GM21717 (cell line): ENCODE data around the gene KCTD8.
"Not testable (repeated sequence)": the region's sequence is repeated elsewhere in the genome, so short reads cannot be mapped to it uniquely, and the experiment has no call there.

ENCODE experiments used
- ATAC-seq: cut with Tn5 transposase; IDR thresholded peaks from one replicate; pipeline ENCODE4 v1.9.1; 2021; ENCODE audit warnings: mild to moderate bottlenecking, moderate library complexity; ENCODE audit not compliant: unreplicated experiment

KCTD8 gene

DNA sequence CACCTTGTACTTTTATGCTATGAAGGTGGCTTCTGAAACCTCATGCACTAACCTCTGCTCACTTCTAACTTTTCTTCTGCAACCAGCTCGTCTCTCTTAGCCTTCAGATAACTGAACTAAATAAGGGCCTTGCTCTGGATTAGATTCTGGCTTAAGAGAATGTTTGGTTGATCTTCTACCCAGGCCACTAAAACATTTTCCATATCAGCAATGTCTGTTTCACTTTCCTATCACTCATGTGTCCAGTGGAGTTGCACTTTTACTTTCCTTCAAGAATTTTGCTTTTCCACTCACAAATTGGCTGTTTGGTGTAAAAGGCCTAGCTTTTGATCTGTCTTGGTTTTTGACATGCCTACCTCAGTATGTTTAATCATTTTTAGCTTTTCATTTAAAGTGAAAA is 105.8 kb downstream of the KCTD8 start:
- no peak for ATAC-seq

DNA sequence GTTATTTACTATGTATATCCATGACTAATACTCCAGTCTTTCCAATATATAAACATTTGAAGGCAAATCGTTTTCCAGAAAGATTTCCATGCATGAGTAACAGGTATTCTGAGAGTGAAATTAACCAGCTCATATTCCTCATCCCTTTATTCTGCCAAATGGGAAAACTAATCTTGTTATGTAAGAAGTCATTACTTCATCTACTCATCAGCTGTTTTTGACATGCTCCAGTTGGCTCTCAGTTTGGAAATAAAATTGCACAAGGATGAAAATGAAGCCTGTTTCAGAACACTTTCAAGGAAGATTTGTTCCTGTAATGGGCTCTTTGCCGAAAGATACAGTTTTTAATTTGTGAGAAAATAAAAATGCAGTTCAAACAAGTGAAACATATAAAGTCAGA is 121.9 kb downstream of the KCTD8 start:
- ATAC-seq = no peak

GRCh38 chr4:44320833-44321232 is 127.8 kb downstream of the KCTD8 start:
- ATAC-seq = no peak

DNA sequence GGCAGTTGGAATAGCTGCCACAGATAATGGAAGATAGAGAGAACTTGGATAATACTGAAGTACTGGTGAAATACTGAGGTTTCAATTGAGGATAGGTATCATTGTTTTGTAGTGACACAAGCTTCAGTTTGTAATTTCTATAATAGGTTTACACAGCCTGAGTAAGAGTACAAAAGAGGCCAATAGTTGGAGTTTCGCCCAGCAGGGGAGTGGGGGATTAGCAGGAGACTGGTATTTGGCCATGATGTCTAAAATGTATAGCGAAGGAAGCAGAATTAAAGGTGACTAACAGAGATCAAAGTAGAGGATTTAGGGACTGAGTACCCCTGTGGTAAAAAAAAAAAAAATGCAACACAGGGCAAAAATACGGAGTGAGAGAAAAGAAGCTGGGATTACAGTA is 129.5 kb downstream of the KCTD8 start:
- ATAC-seq = no peak

DNA sequence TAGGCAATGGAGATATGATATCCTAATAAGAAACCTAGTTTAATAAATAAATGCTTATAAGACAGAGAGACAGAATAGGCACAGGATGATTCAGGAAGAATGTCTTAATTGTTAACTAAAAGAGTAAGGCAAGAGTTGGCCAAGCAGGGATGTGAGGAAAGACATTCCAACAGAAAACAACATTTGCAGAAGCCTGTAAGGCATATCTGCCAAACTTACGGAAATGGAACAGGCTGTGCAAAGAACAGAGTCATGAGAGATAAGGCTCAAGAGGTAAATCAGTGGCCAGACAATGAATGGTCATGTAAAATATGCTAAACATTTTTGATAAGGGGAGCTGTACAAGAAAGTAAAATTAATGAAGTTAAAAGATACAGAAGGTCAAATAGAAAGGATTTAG is 134.9 kb downstream of the KCTD8 start:
- no peak for ATAC-seq

DNA sequence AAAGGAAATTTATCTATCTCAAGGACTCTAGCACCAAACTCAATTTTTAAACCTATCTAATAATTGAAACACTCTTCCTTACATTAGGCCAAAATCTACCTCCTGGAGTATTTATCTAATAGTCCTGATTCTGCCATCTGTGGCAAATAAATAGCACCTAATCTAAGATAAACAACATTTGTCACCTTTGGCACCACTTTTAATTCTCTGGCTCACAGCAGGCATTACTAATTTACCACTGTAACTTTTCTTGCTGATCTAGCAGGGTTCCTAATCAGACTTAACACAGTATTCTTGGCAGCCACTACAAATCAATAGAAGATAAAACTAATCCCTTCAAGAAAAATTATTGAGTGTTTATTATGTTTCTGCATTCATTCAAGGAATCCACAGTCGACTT is 161.1 kb downstream of the KCTD8 start:
- ATAC-seq = no peak

DNA sequence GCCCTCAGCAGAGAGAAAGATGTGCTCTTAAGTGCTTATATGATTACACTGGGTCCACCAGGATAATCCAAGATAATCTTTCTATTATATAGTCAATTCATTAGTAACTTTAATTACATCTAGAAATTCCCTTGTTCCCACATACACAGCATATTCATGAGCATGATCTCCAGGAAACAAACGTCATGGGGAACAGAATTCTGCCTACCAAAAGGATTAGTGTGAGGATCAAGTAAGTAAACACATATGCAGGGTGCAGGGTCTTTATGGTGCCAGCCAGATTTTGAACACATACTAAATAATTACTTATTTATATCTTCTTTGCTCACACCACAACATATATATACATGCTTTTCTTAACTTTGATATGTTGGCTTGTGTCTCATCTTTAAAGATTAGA is 169.1 kb downstream of the KCTD8 start:
- ATAC-seq = no peak

GRCh38 chr4:44279066-44279465 is 169.5 kb downstream of the KCTD8 start:
- no peak for ATAC-seq

GRCh38 chr4:44257461-44257860 is 191.1 kb downstream of the KCTD8 start:
- ATAC-seq = no peak

DNA sequence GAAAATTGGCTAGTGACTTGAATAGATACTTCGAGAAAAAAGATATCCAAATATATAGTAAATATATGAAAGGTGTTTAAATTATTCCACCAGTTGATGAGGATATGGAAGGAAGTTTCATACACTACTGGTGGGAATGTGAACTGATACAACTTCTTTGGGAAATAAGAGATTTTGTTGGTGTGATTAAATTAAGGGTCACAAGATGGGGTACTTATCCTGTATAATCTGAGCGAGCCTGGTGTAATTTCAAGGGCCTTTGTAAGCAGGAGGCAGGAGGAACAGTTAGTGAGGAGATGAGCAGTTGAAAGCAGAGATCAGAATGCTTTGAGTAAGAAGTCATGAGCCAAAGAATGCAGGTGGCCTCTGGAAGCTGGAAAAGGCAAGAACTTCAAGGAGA is 192.2 kb downstream of the KCTD8 start:
- no peak for ATAC-seq

GRCh38 chr4:44237643-44238042 is 211.0 kb downstream of the KCTD8 start:
- ATAC-seq = no peak

DNA sequence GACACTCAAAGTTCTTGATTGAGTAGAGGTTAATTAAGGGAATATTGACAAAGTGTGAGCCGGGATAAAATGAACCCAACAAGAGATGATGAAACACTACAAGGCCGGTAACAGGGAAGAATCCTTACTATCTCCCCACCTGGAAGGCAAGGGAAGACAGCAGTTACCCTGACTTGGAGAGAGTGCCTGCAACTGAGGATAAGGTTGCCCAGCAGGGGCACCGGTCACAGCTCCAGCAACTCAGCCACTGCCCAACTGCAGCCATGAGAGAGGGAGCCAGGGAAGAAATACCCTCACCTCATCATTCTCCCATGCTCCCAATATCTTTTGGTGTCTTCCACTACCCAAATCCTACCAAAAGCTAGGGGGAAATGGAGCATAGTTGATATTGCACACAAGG is 212.7 kb downstream of the KCTD8 start:
- ATAC-seq = no peak

- no peak for ATAC-seq
Observed at GRCh38 chr4:44232262-44232661, 216.3 kb downstream of the KCTD8 start.

DNA sequence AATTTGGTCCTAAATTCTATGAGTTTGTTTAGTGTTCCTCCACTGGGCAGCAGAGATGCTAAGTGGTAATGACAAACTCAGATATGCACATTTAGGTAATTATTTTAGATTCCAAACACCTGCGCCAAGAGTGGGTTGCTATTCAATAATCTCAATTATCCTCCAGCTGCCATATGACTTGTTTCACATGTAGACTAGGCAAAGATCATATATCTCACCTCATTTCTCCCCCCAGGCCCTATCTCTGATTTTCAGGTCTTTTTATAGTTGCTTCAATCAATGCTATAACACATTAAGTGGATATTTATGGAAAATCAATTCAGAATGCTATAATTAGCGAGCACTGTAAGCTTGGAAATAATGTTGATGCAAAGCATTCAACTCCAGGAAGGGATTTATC is 217.6 kb downstream of the KCTD8 start:
- ATAC-seq = no peak

DNA sequence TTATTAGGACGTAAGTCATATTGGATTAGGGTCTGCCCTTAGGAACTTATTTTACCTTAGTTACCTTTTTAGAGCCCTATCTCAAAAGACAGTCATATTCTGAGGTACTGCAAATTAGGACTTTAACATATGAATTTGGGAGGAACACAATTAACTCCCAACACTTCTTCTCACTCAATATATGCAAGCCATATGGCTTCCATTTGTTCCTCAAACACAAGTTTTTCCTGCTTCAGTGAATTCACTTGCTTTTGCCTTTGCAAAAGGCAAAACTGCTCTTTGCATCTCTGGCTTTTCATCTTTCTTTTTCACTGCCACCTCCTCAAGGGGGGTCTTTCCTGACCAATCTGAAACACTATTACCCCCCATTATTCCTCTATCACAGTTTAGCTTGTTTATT is 220.3 kb downstream of the KCTD8 start:
- no peak for ATAC-seq

- no peak for ATAC-seq
Observed at GRCh38 chr4:44221407-44221806, 227.2 kb downstream of the KCTD8 start.

DNA sequence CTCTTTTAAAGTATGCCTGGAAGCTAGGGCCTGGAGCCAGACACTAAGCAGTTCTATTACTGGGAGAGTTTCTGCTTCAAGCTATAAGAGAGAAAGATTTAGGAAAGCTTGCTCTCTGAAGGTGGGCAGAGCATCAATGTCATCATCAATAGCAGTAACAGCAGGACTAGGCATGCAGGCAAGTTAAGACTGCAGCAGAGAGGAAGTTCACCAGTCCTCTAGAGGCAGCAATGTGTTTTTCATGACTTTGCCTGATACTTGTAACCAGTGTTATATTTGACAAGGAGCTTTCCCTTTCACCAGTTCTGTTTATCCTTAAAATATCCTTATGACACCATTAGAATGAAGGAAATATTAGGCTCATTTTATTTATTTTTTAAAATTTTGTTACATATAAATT is 237.9 kb downstream of the KCTD8 start:
- no peak for ATAC-seq

- no peak for ATAC-seq
Observed at GRCh38 chr4:44196796-44197195, 251.8 kb downstream of the KCTD8 start.

- ATAC-seq = no peak
Observed at GRCh38 chr4:44194365-44194764, 254.2 kb downstream of the KCTD8 start.

- ATAC-seq = no peak
Observed at GRCh38 chr4:44186850-44187246, 261.8 kb downstream of the KCTD8 start.

GRCh38 chr4:44186096-44186849 is 262.3 kb downstream of the KCTD8 start:
- no peak for ATAC-seq

GRCh38 chr4:44181491-44182349 is 266.9 kb downstream of the KCTD8 start:
- not testable (repeated sequence) for ATAC-seq
